ENCODE data around the gene SNAI3. TPM values are rescaled to one million over a fixed set of nuclear protein-coding genes. Genes with fewer than 3 reads are reported as not detected.
A peak's percentile ranks its signal among the peaks of the same experiment; 100 is the strongest.

The SNAI3 gene
- total and polyA plus RNA-seq, 4 experiments from 2014 or later = 11.6 to 22.9 (median 14.8) TPM

DNA sequence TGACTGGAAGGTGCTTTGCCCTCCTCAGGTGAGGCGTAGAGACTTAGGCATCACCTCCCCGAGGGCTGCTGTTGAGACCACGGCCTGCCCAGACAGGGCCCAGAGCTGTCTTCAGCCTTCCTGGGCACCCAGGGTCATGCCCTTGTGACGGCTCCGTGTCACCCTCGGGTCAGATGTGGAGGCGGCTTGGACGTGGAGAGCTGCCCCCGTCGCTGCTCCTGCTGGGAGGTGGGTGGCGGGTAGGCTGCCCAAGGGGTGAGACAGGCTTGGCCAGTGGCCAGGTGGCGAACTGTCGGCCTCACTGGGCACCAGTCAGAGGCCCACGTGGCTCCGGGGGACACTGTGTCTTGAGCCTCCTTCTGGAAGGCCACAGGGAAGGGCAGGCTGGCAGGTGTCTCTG lies 8.9 kb upstream of the SNAI3 start:
- CTCF ChIA-PET (ENCODE audit: partially characterized antibody) = no interaction called here
- Histone ChIP-seq H3K27ac (ENCODE audit: low read depth, low read length) (no peak overlapping the region), H3K9me3 (ENCODE audit: control insufficient read depth in 1 of 2, low read length in 2 of 2) (no peaks in the 10 kb centered on the region), H3K4me1 (ENCODE audit: insufficient read depth, low read length) (peaks cover 85% of the 10 kb centered on the region), H3K36me3 (ENCODE audit: insufficient read depth, low read length) (peaks cover 46% of the 10 kb centered on the region), H3K4me3 (ENCODE audit: low read length in 2 of 2) (no peak overlapping the region), H3K27me3 (ENCODE audit: insufficient read depth, low read length) (no peaks in the 10 kb centered on the region)
- intact Hi-C loops (cut with micrococcal nuclease) = no loop called here
- Mint-ChIP-seq H3K4me3 (no peak overlapping the region), H3K27ac (peak overlapping the region in 5 of 7 donors; percentile 17 to 80 (median 44)), H3K4me1 (peaks cover 24 to 78% (median 53%) of the 10 kb centered on the region in 4 donors), H3K36me3 (peaks cover 22% of the 10 kb centered on the region in 2 donors), H3K27me3 (no peaks in the 10 kb centered on the region), H3K9me3 (peaks cover 0 to 2% (median 0%) of the 10 kb centered on the region in 8 donors)
- no peak for DNase-seq
- POLR2A ChIA-PET (ENCODE audit: partially characterized antibody) = interaction anchor here (1.0 to 4.1 kb wide), 3 partner anchors 9 to 62 kb away, joined by 3 to 21 read pairs (median 3); partner anchors contain the start of gene SNAI3

GRCh38 chr16:88694221-88695087 lies 8.1 kb upstream of the SNAI3 start:
- Histone ChIP-seq H3K27me3 (ENCODE audit: insufficient read depth, low read length) (no peaks in the 10 kb centered on the region), H3K9me3 (ENCODE audit: control insufficient read depth in 1 of 2, low read length in 2 of 2) (no peaks in the 10 kb centered on the region), H3K4me3 (ENCODE audit: low read length in 2 of 2) (no peak overlapping the region), H3K4me1 (ENCODE audit: insufficient read depth, low read length) (peaks cover 85% of the 10 kb centered on the region), H3K36me3 (ENCODE audit: insufficient read depth, low read length) (peaks cover 38% of the 10 kb centered on the region), H3K27ac (ENCODE audit: low read depth, low read length) (peak overlapping the region; percentile 16)
- Mint-ChIP-seq H3K4me1 (peaks cover 21 to 77% (median 49%) of the 10 kb centered on the region in 4 donors), H3K27me3 (no peaks in the 10 kb centered on the region), H3K27ac (peak overlapping the region; percentile 44 to 94 (median 68)), H3K4me3 (peak overlapping the region in 1 of 8 donors; percentile 10), H3K36me3 (peaks cover 14 to 18% of the 10 kb centered on the region in 2 donors), H3K9me3 (peaks cover 0 to 2% (median 0%) of the 10 kb centered on the region in 8 donors)
- ChIA-PET POLR2A (ENCODE audit: partially characterized antibody) (interaction anchor here (1.1 to 10.2 kb wide), 3 partner anchors 10 to 45 kb away, joined by 3 to 249 read pairs (median 3); partner anchors contain the start of genes CTU2, MVD and RNF166), CTCF (ENCODE audit: partially characterized antibody) (no interaction called here)
- DNase-seq = no peak
- intact Hi-C loops (cut with micrococcal nuclease) = no loop called here

- Mint-ChIP-seq H3K27me3 (no peaks in the 10 kb centered on the region), H3K27ac (peak overlapping the region in 5 of 7 donors; percentile 82 to 94 (median 90)), H3K4me3 (peak overlapping the region in 4 of 8 donors; percentile 15 to 76 (median 52)), H3K4me1 (peaks cover 23 to 79% (median 52%) of the 10 kb centered on the region in 4 donors), H3K36me3 (peaks cover 14 to 18% of the 10 kb centered on the region in 2 donors), H3K9me3 (peaks cover 0 to 2% (median 0%) of the 10 kb centered on the region in 8 donors)
- no peak for DNase-seq
- no peak overlapping the region for H3K4me3 ChIP-seq (ENCODE audit: low read length in 2 of 2)
- no peaks in the 10 kb centered on the region for H3K9me3 ChIP-seq (ENCODE audit: control insufficient read depth in 1 of 2, low read length in 2 of 2)
- no peaks in the 10 kb centered on the region for H3K27me3 ChIP-seq (ENCODE audit: insufficient read depth, low read length)
- H3K36me3 ChIP-seq (ENCODE audit: insufficient read depth, low read length) = peaks cover 32% of the 10 kb centered on the region
- intact Hi-C loops (cut with micrococcal nuclease) = loop anchor here (1.0 kb wide), 1 partner anchor 8 kb away; no protein-coding TSS in a partner anchor
- peaks cover 78% of the 10 kb centered on the region for H3K4me1 ChIP-seq (ENCODE audit: insufficient read depth, low read length)
- peak overlapping the region; percentile 36 for H3K27ac ChIP-seq (ENCODE audit: low read depth, low read length)
- POLR2A ChIA-PET (ENCODE audit: partially characterized antibody) = interaction anchor here (1.1 to 10.2 kb wide), 4 partner anchors 10 to 44 kb away, joined by 3 to 249 read pairs (median 4); partner anchors contain the start of genes CTU2, MVD and RNF166
- CTCF ChIA-PET (ENCODE audit: partially characterized antibody) = interaction anchor here (1.7 kb wide), 2 partner anchors 8 to 13 kb away, joined by 3 to 4 read pairs; no protein-coding TSS in a partner anchor
Measured at GRCh38 chr16:88693420-88694177, 7.3 kb upstream of the SNAI3 start.

DNA sequence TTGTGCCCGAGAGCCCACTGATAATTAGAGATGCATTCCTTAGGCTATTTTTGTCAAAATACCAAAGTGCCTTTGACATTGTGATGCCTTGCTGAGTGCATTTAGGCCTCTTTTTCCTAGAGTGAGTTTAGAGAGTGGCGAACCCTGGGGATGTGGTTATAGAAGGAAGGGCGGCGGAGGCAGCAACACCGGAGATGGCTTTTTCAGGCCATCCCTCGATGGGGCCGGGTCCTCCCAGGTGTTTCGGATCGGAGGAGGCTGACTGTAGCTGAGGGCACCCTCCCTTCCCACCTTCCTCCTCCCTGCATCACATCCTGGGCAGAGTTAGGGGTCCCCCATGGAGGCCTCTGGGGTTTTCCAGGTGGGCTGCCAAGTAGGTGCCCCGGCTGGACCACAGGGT lies 6.6 kb upstream of the SNAI3 start:
- peaks cover 21 to 72% (median 49%) of the 10 kb centered on the region in 4 donors for H3K4me1 Mint-ChIP-seq
- H3K27ac ChIP-seq (ENCODE audit: low read depth, low read length) = peak overlapping the region; percentile 36
- DNase-seq = peak in 3 of 5 donors; percentile 26 to 45 (median 43)

GRCh38 chr16:88691924-88692560 lies 5.7 kb upstream of the SNAI3 start:
- peaks cover 70% of the 10 kb centered on the region for H3K4me1 ChIP-seq (ENCODE audit: insufficient read depth, low read length)
- no peak for DNase-seq
- POLR2A ChIA-PET (ENCODE audit: partially characterized antibody) = interaction anchor here (0.9 to 10.2 kb wide), 4 partner anchors 9 to 59 kb away, joined by 3 to 249 read pairs (median 4); partner anchors contain the start of genes CTU2 and RNF166

More for the DNA sequence above, 6.6 kb upstream of the SNAI3 start:
- Mint-ChIP-seq H3K27me3 (no peaks in the 10 kb centered on the region), H3K4me3 (peak overlapping the region in 7 of 8 donors; percentile 57 to 87 (median 76)), H3K36me3 (peaks cover 8 to 12% of the 10 kb centered on the region in 2 donors), H3K27ac (peak overlapping the region; percentile 19 to 94 (median 90)), H3K9me3 (peaks cover 0 to 1% (median 0%) of the 10 kb centered on the region in 8 donors)
- ChIA-PET CTCF (ENCODE audit: partially characterized antibody) (interaction anchor here (1.2 to 1.7 kb wide), 4 partner anchors 9 to 73 kb away, joined by 3 to 4 read pairs (median 4); no protein-coding TSS in a partner anchor), POLR2A (ENCODE audit: partially characterized antibody) (interaction anchor here (0.9 to 10.2 kb wide), 5 partner anchors 9 to 59 kb away, joined by 3 to 249 read pairs (median 3); partner anchors contain the start of genes CTU2 and RNF166)
- intact Hi-C loops (cut with micrococcal nuclease) = loop anchor here (1.0 kb wide), 1 partner anchor 8 kb away; no protein-coding TSS in a partner anchor
- Histone ChIP-seq H3K27me3 (ENCODE audit: insufficient read depth, low read length) (no peaks in the 10 kb centered on the region), H3K4me3 (ENCODE audit: low read length in 2 of 2) (peak overlapping the region in 1 of 2 donors; percentile 39), H3K4me1 (ENCODE audit: insufficient read depth, low read length) (peaks cover 71% of the 10 kb centered on the region), H3K36me3 (ENCODE audit: insufficient read depth, low read length) (peaks cover 25% of the 10 kb centered on the region), H3K9me3 (ENCODE audit: control insufficient read depth in 1 of 2, low read length in 2 of 2) (no peaks in the 10 kb centered on the region)

GRCh38 chr16:88691129-88691813 lies 5.0 kb upstream of the SNAI3 start:
- Mint-ChIP-seq H3K4me3 (peak overlapping the region; percentile 21 to 87 (median 71)), H3K27me3 (no peaks in the 10 kb centered on the region), H3K9me3 (no peaks in the 10 kb centered on the region), H3K4me1 (peaks cover 21 to 67% (median 45%) of the 10 kb centered on the region in 4 donors), H3K36me3 (peaks cover 0 to 4% of the 10 kb centered on the region in 2 donors), H3K27ac (peak overlapping the region; percentile 40 to 94 (median 90))
- ChIA-PET POLR2A (ENCODE audit: partially characterized antibody) (interaction anchor here (10.2 kb wide), 1 partner anchor 13 kb away, joined by 249 read pairs; the partner anchor contains the start of genes CTU2 and RNF166), CTCF (ENCODE audit: partially characterized antibody) (interaction anchor here (1.7 kb wide), 1 partner anchor 71 kb away, joined by 4 read pairs; no protein-coding TSS in a partner anchor)
- no peak for DNase-seq
- peaks cover 9% of the 10 kb centered on the region for H3K36me3 ChIP-seq (ENCODE audit: insufficient read depth, low read length)
- peaks cover 75% of the 10 kb centered on the region for H3K4me1 ChIP-seq (ENCODE audit: insufficient read depth, low read length)
- intact Hi-C loops (cut with micrococcal nuclease) = no loop called here
- H3K4me3 ChIP-seq (ENCODE audit: low read length in 2 of 2) = peak overlapping the region; percentile 32 to 39
- no peaks in the 10 kb centered on the region for H3K27me3 ChIP-seq (ENCODE audit: insufficient read depth, low read length)
- H3K9me3 ChIP-seq (ENCODE audit: control insufficient read depth in 1 of 2, low read length in 2 of 2) = no peaks in the 10 kb centered on the region
- H3K27ac ChIP-seq (ENCODE audit: low read depth, low read length) = peak overlapping the region; percentile 36

More at GRCh38 chr16:88691924-88692560, 5.7 kb upstream of the SNAI3 start:
- peak overlapping the region; percentile 82 to 94 (median 92) for H3K27ac Mint-ChIP-seq
- peak overlapping the region; percentile 39 for H3K4me3 ChIP-seq (ENCODE audit: low read length in 2 of 2)
- no peaks in the 10 kb centered on the region for H3K9me3 Mint-ChIP-seq
- H3K4me3 Mint-ChIP-seq = peak overlapping the region; percentile 48 to 87 (median 77)
- CTCF ChIA-PET (ENCODE audit: partially characterized antibody) = interaction anchor here (1.2 to 1.7 kb wide), 4 partner anchors 10 to 72 kb away, joined by 3 to 4 read pairs (median 4); no protein-coding TSS in a partner anchor
- H3K27me3 Mint-ChIP-seq = no peaks in the 10 kb centered on the region
- H3K27me3 ChIP-seq (ENCODE audit: insufficient read depth, low read length) = no peaks in the 10 kb centered on the region
- peak overlapping the region; percentile 36 for H3K27ac ChIP-seq (ENCODE audit: low read depth, low read length)
- no peaks in the 10 kb centered on the region for H3K9me3 ChIP-seq (ENCODE audit: control insufficient read depth in 1 of 2, low read length in 2 of 2)
- peaks cover 21 to 67% (median 45%) of the 10 kb centered on the region in 4 donors for H3K4me1 Mint-ChIP-seq
- peaks cover 16% of the 10 kb centered on the region for H3K36me3 ChIP-seq (ENCODE audit: insufficient read depth, low read length)
- intact Hi-C loops (cut with micrococcal nuclease) = no loop called here
- peaks cover 4 to 8% of the 10 kb centered on the region in 2 donors for H3K36me3 Mint-ChIP-seq

Data from CD4-positive, alpha-beta memory T cell (primary cell).